ENCODE results near the gene SLC27A1.

Gene SLC27A1

DNA sequence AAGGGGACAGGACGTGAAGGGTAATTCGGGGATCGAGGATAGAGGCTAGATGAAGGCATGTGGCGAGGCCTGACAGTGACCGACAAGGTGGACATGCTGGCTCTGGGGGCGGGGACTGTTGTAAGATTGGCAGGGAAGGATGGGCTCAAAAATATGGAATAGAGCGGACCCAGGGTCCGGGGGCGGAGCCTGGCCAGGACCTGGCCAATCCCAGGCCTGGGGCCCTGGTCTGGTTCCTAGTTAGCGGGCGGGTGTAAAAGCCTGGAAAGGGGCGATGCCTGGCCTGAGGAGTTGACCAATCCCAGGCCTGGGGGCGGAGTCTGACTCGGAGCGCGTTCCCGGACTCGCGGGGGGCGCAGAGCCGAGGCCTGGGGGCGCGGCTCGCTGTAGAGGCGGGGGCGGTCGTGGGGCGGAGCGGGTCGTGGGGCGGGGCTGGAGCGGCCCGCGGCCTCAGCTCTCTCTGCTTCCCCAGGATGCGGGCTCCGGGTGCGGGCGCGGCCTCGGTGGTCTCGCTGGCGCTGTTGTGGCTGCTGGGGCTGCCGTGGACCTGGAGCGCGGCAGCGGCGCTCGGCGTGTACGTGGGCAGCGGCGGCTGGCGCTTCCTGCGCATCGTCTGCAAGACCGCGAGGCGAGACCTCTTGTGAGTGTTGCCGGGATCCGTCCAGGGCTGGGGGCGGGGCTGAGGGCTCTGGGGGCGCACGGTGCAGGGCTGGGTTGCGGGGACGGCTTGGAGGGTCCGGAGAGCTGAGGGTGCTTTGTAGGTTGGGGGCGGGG lies at the start of gene SLC27A1:
SLC27A1 (plus strand) TSS at position 457 of the 774 bp plus-strand sequence; CDS start at position 474, 17 bp downstream.
- DNase-seq (ENCODE audit: low read depth in 3 of 3), result peak; percentile 75 to 84 (median 77)

DNA sequence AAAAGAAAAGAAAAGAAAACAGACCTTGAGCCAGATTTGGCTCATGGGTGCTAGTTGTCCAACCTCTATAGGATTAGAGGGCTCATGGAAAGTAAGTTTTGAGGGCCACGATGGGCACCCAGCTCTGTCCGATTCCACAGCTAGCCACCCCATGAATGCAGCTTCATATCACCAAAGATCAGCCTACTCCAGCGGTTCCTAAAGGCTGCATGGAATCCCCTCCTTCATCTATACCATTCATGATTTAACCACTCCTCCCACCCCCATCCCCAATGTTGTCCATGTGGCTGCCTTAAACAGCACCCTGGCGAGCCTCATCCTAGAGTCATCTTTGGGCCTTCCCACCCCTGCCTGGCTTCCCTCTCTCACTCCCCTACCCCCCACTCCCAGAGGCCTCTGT lies 48.4 kb upstream of the SLC27A1 start:
- DNase-seq (ENCODE audit: low read depth in 3 of 3), result no peak

DNA sequence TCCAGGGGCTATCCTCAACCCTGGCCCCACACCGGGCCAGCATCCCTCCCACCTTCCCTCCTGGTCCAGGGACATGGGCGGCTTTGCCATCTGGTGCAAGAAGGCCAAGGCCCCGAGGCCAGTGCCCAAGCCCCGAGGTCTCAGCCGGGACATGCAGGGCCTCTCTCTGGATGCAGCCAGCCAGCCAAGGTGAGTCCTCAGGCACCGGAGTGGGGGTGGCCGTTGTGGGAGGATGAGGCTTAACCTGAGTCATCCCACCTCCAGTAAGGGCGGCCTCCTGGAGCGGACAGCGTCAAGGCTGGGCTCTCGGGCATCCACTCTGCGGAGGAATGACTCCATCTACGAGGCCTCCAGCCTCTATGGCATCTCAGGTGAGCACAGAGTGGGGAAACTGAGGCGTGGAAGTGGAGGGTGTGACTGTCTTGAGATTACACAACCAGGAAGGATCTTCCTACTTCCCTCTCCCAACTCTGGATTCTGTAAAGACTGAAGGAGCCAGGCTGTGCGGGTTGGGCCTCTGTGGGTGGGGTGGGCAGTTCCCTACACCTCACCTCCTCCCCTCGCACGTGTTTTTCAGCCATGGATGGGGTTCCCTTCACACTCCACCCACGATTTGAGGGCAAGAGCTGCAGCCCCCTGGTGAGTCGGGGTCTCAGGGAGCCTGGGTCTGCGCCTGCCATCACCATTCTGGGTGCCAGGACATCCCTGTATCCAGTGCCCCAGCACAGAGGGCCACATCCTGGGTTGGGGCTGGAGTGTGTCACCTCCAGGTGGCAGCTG lies 46.7 kb upstream of the SLC27A1 start:
- no peak for DNase-seq (ENCODE audit: low read depth in 3 of 3)

DNA sequence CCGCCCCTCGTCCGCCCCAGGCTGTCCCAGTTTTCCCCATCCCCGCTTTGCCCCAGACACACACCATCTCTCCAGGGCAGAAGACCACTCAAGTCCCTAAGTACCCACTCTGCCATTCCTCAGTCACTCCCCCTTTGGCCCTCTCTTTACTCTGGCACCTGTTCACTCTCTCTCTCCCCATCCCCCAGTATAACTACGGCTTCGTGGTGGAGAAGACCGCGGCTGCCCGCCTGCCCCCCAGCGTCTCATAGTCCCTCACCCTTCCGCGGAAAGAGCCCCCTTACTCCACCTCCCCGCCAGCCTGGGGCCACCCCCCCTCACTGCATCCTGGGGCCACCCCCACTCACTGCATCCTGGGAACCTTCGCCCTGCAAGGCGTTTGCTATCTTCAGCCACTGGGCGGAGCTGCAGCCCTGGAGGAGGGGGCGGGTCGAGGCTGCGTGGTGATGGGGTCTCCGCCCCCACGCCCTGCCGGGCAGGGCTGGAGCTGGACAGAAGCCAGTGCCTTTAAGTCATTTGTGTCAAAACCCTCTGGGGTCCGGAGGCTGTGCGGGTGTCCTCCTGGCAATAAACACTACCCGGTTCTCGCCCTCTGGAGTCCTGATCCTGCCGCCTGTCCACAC lies 45.5 kb upstream of the SLC27A1 start:
- DNase-seq (ENCODE audit: low read depth in 3 of 3), result no peak

DNA sequence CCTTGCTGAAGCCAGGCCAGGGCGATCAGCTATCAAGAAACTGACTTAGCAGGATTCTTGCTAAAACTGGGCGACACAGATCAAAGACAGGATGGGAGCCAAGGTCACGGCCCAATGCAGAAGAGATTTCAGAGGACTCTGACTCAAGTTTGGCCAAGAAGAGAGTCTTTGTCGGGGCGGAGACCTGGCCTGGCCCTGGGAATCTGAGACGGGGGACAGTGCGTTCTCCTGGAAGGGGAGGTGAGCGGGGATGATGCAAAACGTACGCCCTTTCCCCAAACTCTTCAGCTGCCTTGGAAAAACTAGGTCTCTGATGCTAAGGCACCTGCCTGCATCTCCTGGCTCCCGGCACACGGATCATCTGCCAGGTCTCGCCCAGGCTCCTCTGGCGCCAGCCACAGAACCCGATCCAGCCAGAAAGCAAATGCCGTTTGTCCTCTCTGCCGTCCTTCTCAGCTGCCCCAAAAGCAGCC lies 40.6 kb upstream of the SLC27A1 start:
- no peak for DNase-seq (ENCODE audit: low read depth in 3 of 3)

DNA sequence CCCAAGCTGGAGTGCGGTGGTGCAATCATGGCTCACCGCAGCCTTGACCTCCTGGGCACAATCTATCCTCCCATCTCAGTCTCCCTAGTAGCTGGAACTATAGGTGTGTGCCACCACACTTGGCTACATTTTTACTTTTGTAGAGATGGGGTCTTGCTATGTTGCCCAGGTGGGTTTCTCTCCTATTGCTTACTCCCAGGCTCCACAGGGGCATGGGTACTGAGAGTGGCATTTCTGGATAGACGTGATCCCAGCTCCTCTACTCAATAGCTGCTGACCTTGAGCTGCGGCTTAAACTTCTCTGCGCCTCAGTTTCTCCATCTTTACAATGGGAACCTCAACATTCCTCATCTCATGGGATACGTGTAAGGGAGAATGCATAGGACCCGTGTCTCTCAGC lies 38.9 kb upstream of the SLC27A1 start:
- no peak for DNase-seq (ENCODE audit: low read depth in 3 of 3)

DNA sequence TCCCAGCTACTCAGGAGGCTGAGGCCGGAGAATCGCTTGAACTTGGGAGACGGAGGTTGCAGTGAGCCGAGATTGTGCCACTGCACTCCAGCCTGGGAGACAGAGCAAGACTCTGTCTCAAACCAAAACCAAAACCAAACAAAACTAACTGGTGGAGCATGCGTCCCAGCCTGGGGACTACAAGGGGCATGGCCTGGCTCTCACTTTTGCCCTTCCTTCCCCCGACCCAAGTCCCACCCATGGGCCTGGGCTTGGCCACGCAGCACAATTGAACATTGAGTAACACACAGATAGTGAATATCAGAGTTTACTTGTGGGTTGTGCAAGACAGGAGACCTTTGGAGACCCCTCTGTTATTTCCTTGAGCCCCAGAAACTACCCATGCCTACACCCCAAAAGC lies 35.1 kb upstream of the SLC27A1 start:
- no peak for DNase-seq (ENCODE audit: low read depth in 3 of 3)

DNA sequence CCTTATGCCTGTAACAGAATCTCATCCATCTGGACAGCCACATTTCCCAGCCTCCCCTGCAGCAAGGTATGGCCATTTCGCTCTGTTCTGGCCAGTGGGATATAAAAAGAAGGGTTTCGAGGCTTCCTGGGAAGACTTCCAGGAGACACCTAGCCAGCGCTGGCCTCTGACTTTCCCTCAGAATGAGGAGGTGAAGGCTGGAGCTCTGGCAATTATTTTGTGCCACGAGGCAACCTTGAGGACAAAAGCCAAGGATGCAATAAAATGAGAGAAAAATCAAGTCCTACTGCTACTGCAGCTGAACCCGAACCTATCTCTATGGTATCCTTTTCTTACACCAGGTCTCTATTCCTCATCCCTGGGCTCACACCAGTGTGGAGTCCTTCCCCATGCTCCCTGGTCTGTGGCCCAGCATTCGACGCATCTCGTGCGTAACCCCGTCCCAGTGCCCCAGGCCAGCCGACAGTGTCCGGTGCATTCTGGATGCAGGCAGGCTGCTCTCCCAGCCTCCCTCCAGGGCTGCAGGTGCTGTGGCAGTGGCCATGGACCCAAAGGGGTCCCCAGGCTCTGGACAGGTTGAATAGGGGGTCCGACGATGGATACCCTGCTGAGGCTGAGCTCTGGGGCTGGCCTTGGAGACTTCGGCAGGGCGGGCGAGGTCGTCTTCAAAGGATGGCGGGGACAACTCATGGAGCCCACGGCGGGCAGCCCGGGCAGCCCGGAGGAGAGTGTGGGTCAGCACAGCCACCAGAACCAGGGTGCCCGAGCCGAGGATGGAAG lies 34.0 kb upstream of the SLC27A1 start:
- DNase-seq (ENCODE audit: low read depth in 3 of 3), result no peak

DNA sequence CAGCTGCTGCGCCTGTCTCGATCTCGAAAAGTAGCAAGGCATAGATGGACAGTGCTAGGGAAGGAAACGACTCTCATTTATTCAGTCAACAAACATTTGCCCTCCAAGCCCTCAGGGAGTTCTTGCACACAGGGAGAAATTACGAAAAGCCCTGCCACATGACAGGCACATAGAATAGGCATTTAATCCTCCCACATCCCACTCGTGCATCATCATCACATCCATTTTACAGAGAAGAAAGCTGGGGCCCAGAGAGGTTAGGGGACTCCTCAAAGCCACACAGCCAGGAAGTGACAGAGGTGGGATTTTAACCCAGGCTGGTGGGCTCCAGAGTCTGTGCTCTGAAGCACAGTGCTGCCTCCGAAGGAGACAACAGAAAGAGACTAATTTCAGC lies 33.5 kb upstream of the SLC27A1 start:
- no peak for DNase-seq (ENCODE audit: low read depth in 3 of 3)

DNA sequence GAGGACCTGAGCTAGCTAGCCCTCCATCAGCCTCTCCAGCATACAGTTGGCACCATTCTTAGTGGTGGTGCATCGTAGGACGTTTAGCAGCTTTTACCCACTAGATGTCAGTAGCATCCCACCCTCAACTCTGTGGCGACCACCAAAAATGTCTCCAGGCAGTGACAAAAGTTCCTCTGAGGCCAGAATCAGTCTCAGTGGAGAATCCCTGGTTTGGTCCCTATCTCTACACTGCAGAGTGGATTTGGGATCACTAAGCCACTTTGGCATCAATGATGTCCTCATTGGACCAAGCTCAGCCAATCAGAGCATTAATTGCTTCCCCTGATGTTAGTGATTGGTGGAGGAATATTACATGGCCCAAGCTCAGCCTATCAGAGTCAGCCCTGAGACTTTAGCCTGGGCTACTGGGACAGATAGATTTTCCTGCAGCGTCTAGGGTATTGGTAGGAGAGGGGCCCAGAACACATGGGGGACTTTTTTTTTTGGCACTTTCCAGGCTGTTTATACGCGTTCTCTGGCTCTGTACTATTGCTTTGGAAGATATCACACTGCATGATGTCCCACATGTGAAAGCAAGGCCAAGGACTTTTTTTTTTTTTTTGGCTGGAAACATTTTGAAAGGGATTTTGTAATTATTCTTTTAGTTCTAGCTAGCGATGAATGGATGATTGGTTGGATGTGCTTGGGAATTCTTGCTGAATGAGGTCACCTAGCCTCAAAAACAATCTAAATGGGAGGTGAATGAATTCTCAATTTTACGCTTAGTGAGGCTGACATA lies 28.9 kb upstream of the SLC27A1 start:
- no peak for DNase-seq (ENCODE audit: low read depth in 3 of 3)

DNA sequence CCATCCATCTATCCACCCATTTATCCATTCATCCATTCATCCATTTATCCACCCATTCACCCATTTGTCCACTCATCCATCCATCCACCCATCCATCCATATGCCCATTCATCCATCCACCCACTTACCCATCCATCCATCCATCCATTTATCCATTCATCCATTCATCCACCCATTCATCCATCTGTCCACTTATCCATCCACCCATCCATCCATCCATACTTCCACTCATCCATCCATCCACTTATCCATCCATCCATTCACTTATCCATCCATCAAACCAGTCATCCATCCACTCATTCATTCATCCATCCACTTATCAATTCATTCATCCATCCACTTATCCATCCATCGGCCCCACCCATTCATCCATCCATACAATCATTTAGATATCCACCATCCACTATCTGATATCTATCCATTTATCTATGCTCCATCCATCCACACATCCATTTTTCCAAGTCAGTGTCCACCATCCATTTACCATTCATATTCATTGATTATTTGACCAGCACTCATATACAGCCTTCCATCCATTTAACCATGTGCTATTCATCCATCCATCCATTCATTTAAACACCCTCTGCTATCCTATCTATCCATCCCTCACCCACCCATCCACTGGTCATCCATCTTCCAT lies 24.7 kb upstream of the SLC27A1 start:
- no peak for DNase-seq (ENCODE audit: low read depth in 3 of 3)

DNA sequence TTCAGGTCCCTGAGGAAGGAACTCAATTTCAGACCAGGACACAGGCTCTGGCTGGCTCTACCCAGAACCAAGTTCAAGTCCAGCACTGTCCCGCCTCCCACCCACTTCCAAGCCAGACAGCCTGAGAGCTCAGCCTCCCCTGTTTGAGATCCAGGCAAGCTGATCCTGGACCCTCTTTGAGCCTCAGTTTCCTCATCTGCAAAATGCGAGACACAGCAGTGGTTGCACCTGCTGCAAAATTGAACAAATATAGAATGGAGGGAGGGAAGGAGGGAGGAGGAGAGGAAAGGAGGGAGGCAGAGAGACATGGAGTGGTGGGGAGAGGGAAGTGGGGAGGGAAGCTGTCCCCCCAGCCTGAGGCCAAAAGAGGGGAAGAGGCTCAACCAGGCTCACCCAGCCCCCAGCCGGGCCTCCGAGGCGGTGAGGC lies 22.6 kb upstream of the SLC27A1 start:
- no peak for DNase-seq (ENCODE audit: low read depth in 3 of 3)

DNA sequence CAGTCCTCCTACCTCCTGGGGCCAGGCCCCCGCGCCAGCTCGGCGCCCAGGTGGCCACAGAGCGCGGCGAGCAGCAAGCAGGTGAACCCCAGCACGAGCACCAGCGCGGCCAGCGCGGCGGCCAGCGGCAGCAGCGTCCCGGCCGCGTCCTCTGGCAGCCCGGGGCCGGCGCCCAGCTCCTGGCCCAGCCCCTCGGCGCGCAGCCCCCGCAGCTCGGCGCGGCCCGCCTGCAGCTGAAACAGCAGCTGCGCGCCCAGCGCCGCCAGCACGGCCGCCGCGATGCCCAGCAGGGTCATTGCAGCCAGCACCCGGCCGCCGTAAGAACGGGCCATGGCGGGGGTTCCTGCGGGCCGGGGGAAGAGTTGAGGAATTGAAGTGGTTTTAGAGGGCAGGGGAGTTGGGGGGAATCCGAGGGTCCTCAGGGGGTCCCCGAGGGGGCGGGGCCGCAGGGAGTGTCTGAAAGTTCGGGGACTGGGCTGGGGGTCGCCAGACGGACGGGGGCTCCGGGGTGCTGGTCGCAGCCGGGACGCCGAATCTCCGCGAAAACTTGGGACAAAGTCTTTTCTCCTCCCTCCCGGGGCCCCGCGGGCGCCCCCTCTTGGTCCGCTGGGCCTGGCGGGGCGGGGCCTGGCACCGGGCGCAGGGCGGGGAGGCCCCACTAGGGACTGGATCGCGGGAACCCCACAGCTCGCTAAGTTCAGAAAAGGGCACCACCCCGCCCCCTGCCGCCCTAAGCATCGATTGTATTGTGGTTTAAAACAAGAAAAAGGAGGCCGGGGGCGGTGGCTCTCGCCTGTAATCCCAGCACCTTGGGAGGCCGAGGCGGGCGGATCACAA lies 22.0 kb upstream of the SLC27A1 start, which contains the start of gene TMEM221:
TMEM221 (minus strand) TSS at position 538 of the 837 bp plus-strand sequence; CDS start at position 332, 206 bp downstream.
- peak in 2 of 3 experiments; percentile 32 for DNase-seq (ENCODE audit: low read depth in 3 of 3)

DNA sequence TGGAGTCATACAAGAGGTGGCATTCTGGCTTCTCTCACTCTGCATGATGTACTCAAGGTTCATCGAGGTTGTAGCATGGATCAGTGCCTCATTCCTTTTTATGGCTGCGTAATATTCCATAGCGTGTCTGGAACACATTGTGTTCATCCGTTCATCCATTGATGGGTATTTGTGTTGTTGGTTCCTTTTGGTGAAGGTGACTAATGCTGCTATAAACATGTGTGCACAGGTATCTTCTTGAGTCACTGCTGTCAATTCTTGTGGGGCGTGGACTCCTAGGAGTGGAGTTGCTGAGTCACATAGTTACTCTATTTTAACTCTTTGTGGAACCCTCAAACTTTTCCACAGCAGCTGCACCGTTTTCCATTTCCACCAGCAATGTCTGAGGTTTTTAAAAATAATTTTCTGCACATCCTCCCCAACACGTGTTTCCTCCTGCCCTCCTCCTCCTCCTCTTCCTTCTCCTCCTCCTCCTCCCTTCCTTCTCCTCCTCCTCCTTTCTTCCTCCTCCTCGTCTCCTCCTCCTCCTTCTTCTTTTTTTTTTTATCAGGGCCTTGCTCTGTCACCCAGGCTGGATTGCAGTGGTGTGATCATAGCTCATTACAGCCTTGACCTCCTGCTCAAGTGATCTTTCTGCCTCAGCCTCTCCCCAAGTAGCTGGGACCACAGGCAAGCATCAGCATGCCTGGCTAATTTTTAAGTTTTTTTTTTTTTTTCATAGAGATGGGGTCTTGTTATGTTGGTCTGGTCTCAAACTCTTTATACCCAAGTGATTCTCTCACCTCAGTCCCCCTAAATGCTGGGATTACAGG lies 19.9 kb upstream of the SLC27A1 start:
- peak in 2 of 3 experiments; percentile 25 to 26 for DNase-seq (ENCODE audit: low read depth in 3 of 3)

DNA sequence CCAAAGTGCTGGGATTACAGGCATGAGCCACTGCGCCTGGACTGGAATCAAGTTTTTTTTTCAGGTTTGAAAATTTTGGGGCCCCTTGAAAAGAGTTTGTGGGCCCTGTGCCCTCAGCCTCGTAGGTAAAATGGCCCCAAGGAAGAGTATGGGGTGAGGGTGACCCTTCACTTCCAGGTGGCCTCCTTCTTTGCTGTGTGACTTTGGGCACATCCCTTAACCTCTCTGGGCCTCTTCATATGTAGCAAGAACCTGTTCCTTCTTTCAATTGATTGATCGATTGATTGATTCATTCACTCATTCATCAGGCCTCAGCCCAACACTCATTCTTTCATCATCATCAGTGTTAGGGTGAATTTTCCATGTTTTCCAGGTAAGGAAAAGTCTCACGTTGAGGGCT lies 18.5 kb upstream of the SLC27A1 start:
- DNase-seq (ENCODE audit: low read depth in 3 of 3), result no peak

DNA sequence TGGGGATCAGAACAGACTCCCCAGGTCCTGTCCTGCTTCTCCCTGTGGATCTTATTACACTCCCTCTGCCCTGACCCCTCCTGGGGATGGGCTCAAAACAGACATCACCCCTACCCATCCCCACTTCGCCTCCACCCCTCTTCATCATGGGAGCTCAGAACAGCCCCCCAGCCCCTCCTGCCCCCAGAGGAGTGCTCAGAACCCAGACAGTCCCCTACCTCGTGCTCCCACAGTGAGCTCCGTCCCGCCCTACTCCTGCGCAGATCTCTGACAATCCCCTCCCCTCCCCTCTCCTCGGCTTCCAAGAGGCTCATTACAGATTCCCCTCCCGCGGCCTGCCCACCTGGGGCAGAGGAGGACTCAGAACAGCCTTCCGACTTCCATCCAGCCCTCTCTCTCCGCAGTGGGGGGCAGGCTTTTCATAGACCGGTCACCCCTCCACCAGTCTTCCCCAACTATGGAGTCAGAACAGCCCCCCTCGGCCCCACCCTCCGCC lies 15.7 kb upstream of the SLC27A1 start:
- DNase-seq (ENCODE audit: low read depth in 3 of 3), result no peak

DNA sequence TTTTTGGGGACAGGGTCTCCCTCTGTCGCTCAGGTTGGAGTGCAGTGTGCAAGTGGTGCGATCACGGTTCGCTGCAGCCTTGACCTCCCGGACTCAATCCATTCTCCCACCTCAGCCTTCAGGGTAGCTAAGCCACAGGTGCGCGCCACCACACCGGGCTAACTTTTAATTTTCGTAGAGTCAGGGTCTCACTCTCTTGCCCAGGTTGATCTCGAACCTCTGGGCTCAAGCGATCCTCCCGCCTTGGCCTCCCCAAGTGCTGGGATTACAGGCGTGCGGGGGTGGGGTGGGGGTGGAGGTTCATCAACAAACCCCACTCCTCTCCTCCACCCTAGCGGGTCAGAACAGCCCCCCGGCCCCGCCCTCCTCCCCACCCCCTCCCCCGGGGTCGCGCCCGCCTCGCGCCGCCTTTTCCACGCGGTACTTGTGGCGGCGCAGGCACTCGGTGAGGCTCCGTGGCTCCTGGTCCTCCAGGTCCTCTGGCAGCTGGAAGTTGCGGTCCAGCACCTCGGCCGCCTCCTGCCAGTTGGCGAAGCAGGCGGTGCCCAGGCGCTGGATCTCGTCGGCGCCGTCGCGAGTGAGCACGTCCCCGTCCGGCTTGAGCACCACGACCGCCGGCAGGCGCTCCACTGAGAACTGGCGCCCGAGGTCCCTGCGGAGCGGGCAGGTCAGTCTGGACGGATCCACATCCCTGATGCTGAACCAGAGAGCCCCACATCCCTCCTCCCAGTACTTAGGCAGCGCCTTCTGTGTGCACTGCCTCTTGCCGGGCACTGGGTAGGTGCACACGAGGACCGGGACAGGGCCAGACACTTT lies 14.8 kb upstream of the SLC27A1 start:
- no peak for DNase-seq (ENCODE audit: low read depth in 3 of 3)
